Raji (cell line): Measurements from ENCODE around the gene ATP8A2.

Experiments used
- POLR2A ChIP-seq: IDR thresholded peaks from 2 replicates; pipeline ENCODE4 v1.6.1; 2011; ENCODE audit warnings: low read depth, low read length, control low read depth; ENCODE audit not compliant: insufficient read depth

The ATP8A2 gene

GRCh38 chr13:25733001-25733491 lies 361.3 kb downstream of the ATP8A2 start:
- TF ChIP-seq POLR2A, result no peak

GRCh38 chr13:25733696-25734435 lies 362.1 kb downstream of the ATP8A2 start:
- TF ChIP-seq POLR2A, result no peak

GRCh38 chr13:25738342-25739196 lies 366.8 kb downstream of the ATP8A2 start:
- TF ChIP-seq POLR2A, result no peak

GRCh38 chr13:25739376-25739775 lies 367.6 kb downstream of the ATP8A2 start:
- no peak for TF ChIP-seq POLR2A

GRCh38 chr13:25741796-25742195 lies 370.0 kb downstream of the ATP8A2 start:
- TF ChIP-seq POLR2A, result no peak

GRCh38 chr13:25742220-25742619 lies 370.4 kb downstream of the ATP8A2 start:
- no peak for TF ChIP-seq POLR2A

GRCh38 chr13:25743421-25743820 lies 371.6 kb downstream of the ATP8A2 start:
- TF ChIP-seq POLR2A, result no peak

GRCh38 chr13:25744178-25744577 lies 372.4 kb downstream of the ATP8A2 start:
- TF ChIP-seq POLR2A, result no peak

GRCh38 chr13:25746131-25746530 lies 374.4 kb downstream of the ATP8A2 start:
- no peak for TF ChIP-seq POLR2A

- TF ChIP-seq POLR2A, result no peak
Observed at GRCh38 chr13:25752957-25753551, 381.3 kb downstream of the ATP8A2 start.

GRCh38 chr13:25753976-25754375 lies 382.2 kb downstream of the ATP8A2 start:
- no peak for TF ChIP-seq POLR2A

- no peak for TF ChIP-seq POLR2A
Observed at GRCh38 chr13:25756251-25756650, 384.5 kb downstream of the ATP8A2 start.

- no peak for TF ChIP-seq POLR2A
Observed at GRCh38 chr13:25756912-25757311, 385.1 kb downstream of the ATP8A2 start.

GRCh38 chr13:25761041-25761440 lies 389.3 kb downstream of the ATP8A2 start:
- no peak for TF ChIP-seq POLR2A

GRCh38 chr13:25762281-25762680 lies 390.5 kb downstream of the ATP8A2 start:
- no peak for TF ChIP-seq POLR2A
